HL-60 (cell line): Measurements from ENCODE around the gene KIAA0232.

ENCODE experiments used
- DNase-seq, 2 experiments: peaks; one replicate each; pipeline ENCODE4 v3.0.0-alpha.2; 2010 to 2020; ENCODE audit warnings: low read depth in 1 of 2, low spot score in 1 of 2
- H3K27ac ChIP-seq: fragments of 250-450 bp; sonication (Bioruptor Pico); replicated peaks from 2 replicates; pipeline ENCODE4 v1.5.1; 2020; ENCODE audit warnings: mild to moderate bottlenecking, moderate library complexity
- H3K27me3 ChIP-seq: fragments of 250-450 bp; sonication (Bioruptor Pico); 2 replicates; pipeline ENCODE4 v1.5.1; 2021; ENCODE audit warnings: mild to moderate bottlenecking, moderate library complexity; ENCODE audit not compliant: insufficient read depth, poor library complexity, severe bottlenecking
- H3K4me3 ChIP-seq: replicated peaks from 2 replicates; pipeline ENCODE4 v1.5.1; 2011; ENCODE audit warnings: mild to moderate bottlenecking, control low read depth, low read length; ENCODE audit not compliant: insufficient read depth
- GABPA ChIP-seq: IDR thresholded peaks from 2 replicates; pipeline ENCODE4 v1.6.1; 2012; ENCODE audit warnings: low read depth
- POLR2AphosphoS5 ChIP-seq: IDR thresholded peaks from 2 replicates; pipeline ENCODE4 v1.6.1; 2012; ENCODE audit warnings: low read depth
- SPI1 ChIP-seq: IDR thresholded peaks from 2 replicates; pipeline ENCODE4 v1.6.1; 2012; ENCODE audit warnings: low read depth, mild to moderate bottlenecking, borderline replicate concordance
- TF ChIP-seq, protein P1 (sequence below): IDR thresholded peaks from 2 replicates; pipeline ENCODE4 v1.6.1; 2012; ENCODE audit warnings: low read depth; ENCODE audit not compliant: insufficient replicate concordance
- TF ChIP-seq, protein P2 (sequence below): IDR thresholded peaks from one replicate; pipeline ENCODE4 v1.5.1; 2011; ENCODE audit warnings: low read length, control low read depth, inconsistent platforms; ENCODE audit not compliant: insufficient read depth

The KIAA0232 gene

DNA sequence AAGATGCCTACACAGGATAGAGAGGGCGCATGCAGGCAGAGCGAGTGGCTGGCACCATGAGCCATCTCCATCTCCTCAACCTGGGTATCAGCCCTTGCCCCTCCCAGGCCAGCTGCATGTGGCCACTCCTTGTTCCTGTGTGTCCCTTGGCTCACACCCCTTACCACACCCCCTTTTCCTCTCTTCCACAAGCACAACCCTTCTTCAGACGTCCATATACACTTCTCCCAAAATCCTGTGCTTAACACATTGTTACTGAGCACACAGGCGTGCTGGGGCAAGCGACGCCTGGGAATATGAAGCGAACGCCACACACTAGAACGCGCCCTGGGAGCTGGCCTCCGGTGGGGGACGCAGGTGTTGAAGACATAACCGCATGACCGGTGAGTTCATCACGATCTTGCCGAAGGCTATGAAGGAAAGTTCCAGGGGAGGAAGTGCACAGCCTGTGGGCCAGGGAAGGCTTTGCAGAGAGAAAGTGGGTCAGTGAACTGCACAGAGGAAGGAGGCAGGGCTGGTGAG lies 19.1 kb upstream of the KIAA0232 start:
- peaks cover 2% of the 10 kb centered on the region for H3K27me3 ChIP-seq
- DNase-seq = peak in 1 of 2 experiments; percentile 37
- TF ChIP-seq SPI1 = peak; percentile 80; the same call in 1 of the 2 replicates
- TF ChIP-seq, protein P1, sequence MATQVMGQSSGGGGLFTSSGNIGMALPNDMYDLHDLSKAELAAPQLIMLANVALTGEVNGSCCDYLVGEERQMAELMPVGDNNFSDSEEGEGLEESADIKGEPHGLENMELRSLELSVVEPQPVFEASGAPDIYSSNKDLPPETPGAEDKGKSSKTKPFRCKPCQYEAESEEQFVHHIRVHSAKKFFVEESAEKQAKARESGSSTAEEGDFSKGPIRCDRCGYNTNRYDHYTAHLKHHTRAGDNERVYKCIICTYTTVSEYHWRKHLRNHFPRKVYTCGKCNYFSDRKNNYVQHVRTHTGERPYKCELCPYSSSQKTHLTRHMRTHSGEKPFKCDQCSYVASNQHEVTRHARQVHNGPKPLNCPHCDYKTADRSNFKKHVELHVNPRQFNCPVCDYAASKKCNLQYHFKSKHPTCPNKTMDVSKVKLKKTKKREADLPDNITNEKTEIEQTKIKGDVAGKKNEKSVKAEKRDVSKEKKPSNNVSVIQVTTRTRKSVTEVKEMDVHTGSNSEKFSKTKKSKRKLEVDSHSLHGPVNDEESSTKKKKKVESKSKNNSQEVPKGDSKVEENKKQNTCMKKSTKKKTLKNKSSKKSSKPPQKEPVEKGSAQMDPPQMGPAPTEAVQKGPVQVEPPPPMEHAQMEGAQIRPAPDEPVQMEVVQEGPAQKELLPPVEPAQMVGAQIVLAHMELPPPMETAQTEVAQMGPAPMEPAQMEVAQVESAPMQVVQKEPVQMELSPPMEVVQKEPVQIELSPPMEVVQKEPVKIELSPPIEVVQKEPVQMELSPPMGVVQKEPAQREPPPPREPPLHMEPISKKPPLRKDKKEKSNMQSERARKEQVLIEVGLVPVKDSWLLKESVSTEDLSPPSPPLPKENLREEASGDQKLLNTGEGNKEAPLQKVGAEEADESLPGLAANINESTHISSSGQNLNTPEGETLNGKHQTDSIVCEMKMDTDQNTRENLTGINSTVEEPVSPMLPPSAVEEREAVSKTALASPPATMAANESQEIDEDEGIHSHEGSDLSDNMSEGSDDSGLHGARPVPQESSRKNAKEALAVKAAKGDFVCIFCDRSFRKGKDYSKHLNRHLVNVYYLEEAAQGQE = no peak
- no peak for TF ChIP-seq GABPA
- TF ChIP-seq, protein P2, sequence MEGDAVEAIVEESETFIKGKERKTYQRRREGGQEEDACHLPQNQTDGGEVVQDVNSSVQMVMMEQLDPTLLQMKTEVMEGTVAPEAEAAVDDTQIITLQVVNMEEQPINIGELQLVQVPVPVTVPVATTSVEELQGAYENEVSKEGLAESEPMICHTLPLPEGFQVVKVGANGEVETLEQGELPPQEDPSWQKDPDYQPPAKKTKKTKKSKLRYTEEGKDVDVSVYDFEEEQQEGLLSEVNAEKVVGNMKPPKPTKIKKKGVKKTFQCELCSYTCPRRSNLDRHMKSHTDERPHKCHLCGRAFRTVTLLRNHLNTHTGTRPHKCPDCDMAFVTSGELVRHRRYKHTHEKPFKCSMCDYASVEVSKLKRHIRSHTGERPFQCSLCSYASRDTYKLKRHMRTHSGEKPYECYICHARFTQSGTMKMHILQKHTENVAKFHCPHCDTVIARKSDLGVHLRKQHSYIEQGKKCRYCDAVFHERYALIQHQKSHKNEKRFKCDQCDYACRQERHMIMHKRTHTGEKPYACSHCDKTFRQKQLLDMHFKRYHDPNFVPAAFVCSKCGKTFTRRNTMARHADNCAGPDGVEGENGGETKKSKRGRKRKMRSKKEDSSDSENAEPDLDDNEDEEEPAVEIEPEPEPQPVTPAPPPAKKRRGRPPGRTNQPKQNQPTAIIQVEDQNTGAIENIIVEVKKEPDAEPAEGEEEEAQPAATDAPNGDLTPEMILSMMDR = no peak
- TF ChIP-seq POLR2AphosphoS5 = no peak
- no peak overlapping the region for H3K27ac ChIP-seq
- H3K4me3 ChIP-seq = no peak overlapping the region

DNA sequence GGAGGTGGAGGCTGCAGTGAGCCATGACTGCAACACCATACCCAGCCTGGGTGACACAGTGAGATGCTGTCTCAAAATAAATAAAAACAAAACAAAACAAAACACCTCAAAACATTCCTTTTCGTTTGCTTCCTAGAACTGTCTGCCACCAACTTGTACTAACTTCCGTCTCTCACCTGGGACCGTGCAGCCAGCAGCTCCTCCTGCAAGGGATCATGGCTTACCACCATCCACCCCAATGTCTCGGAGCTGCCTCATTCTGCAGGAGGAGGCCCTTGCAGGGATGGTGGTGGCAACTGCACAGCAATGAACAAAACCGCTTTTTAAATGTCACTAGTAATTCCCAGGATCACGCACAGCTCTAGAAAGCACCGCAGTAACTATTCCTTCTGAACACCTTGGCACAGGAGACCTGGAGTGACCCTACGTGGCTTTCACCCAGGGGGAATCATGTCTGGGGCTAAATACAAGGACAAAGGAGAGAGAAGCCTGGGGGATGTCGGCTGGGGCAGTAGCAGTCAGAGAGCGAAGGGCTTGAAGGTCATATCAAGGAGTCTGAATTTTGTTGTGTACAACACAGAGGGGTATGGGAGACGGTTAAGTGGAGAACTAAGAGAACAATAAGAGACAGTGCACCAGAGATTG lies 17.4 kb upstream of the KIAA0232 start:
- DNase-seq = no peak
- Histone ChIP-seq H3K27me3 (peaks cover 2% of the 10 kb centered on the region), H3K4me3 (no peak overlapping the region), H3K27ac (no peak overlapping the region)
- TF ChIP-seq, protein P2 = no peak
- TF ChIP-seq POLR2AphosphoS5 = no peak
- no peak for TF ChIP-seq SPI1
- no peak for TF ChIP-seq GABPA
- TF ChIP-seq, protein P1 = no peak

DNA sequence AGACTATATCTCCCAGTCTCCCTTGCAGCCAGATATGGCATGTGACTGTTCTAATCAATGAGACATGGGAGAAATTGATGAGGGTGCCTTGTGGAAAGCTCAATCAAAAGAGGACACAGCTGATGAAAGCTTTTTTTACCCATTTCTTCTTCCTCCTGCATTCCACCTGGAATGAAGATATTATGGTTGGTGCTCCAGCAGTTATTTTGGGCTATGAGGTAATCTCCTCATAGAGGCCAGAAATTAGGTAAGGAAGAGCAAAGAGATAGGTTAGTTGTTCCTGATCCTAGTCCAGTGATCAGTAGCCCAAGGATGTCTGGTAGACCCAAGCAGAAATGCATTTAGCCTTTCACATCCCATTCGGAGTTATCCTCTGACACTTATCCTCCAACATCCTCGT lies 16.8 kb upstream of the KIAA0232 start:
- Histone ChIP-seq H3K27me3 (peaks cover 2% of the 10 kb centered on the region), H3K27ac (no peak overlapping the region), H3K4me3 (no peak overlapping the region)
- DNase-seq = no peak
- TF ChIP-seq, protein P2 = no peak
- TF ChIP-seq GABPA (no peak), SPI1 (no peak)

DNA sequence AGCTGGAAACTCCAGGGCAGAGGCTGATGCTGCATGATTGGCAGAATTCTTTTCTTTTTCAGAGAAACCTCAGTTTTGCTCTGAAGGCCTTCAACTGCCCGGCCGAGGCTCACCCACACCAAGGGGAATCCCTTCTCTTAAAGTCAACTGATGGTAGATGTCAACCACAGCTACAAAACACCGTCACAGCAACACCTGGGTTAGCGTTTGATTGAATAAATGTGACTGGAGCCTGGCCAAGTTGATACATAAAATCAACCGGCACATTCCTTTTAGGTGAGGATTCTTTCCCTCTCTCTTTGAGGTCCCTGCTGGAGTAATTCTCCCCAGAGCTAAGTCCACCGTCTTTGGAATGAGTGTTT lies 15.2 kb upstream of the KIAA0232 start:
- H3K4me3 ChIP-seq = no peak overlapping the region
- no peak overlapping the region for H3K27ac ChIP-seq
- H3K27me3 ChIP-seq = peaks cover 2% of the 10 kb centered on the region
- TF ChIP-seq, protein P1 = no peak
- TF ChIP-seq SPI1 (no peak), POLR2AphosphoS5 (no peak), GABPA (no peak)
- TF ChIP-seq, protein P2 = no peak
- no peak for DNase-seq
